H9 (cell line): Measurements from ENCODE around the gene ZNF330. TPM values are rescaled to one million over a fixed set of nuclear protein-coding genes. Genes with fewer than 3 reads are reported as not detected.

Experiments used
- DNase-seq: peaks from one replicate; pipeline ENCODE4 v3.0.0-alpha.2; 2017
- H2AFZ ChIP-seq: one replicate; pipeline ENCODE4 v1.6.1; 2013; ENCODE audit warnings: mild to moderate bottlenecking, low read length, control low read depth, moderate library complexity
- H2AK5ac ChIP-seq: 2 replicates; pipeline ENCODE4 v1.6.1; 2013; ENCODE audit warnings: low read length, control low read depth, mixed read lengths; ENCODE audit not compliant: insufficient read length
- H2BK120ac ChIP-seq: one replicate; pipeline ENCODE4 v1.6.1; 2013; ENCODE audit warnings: low read depth, mild to moderate bottlenecking, low read length, control low read depth, inconsistent platforms; ENCODE audit not compliant: poor library complexity, severe bottlenecking
- H2BK12ac ChIP-seq: 2 replicates; pipeline ENCODE4 v1.6.1; 2013; ENCODE audit warnings: low read length, control low read depth, mixed read lengths, low read depth; ENCODE audit not compliant: insufficient read length
- H2BK15ac ChIP-seq: 2 replicates; pipeline ENCODE4 v1.6.1; 2013; ENCODE audit warnings: low read depth, low read length, control low read depth
- H2BK20ac ChIP-seq: one replicate; pipeline ENCODE4 v1.6.1; 2013; ENCODE audit warnings: low read depth, mild to moderate bottlenecking, low read length, control low read depth, inconsistent platforms; ENCODE audit not compliant: poor library complexity, severe bottlenecking
- H2BK5ac ChIP-seq: 2 replicates; pipeline ENCODE4 v1.6.1; 2013; ENCODE audit warnings: low read length, control low read depth, mixed read lengths; ENCODE audit not compliant: insufficient read length
- H3K14ac ChIP-seq: 2 replicates; pipeline ENCODE4 v1.6.1; 2013; ENCODE audit warnings: low read length, control low read depth; ENCODE audit not compliant: insufficient read depth
- H3K18ac ChIP-seq: 2 replicates; pipeline ENCODE4 v1.6.1; 2013; ENCODE audit warnings: low read depth, mild to moderate bottlenecking, mixed read lengths, low read length, control low read depth; ENCODE audit not compliant: insufficient read length
- H3K23ac ChIP-seq: 2 replicates; pipeline ENCODE4 v1.6.1; 2013; ENCODE audit warnings: low read length, control low read depth, mixed read lengths, low read depth; ENCODE audit not compliant: insufficient read length
- H3K23me2 ChIP-seq: 2 replicates; pipeline ENCODE4 v1.6.1; 2013; ENCODE audit warnings: low read depth, mild to moderate bottlenecking, mixed read lengths, low read length, control low read depth; ENCODE audit not compliant: insufficient read length, poor library complexity, severe bottlenecking
- H3K27ac ChIP-seq: 2 replicates; pipeline ENCODE4 v1.5.1; 2013; ENCODE audit warnings: low read length, control low read depth, mixed read lengths, low read depth; ENCODE audit not compliant: insufficient read length
- H3K27me3 ChIP-seq: 2 replicates; pipeline ENCODE4 v1.6.1; 2013; ENCODE audit warnings: low read length, control low read depth, inconsistent platforms; ENCODE audit not compliant: insufficient read depth
- H3K4ac ChIP-seq: 2 replicates; pipeline ENCODE4 v1.6.1; 2013; ENCODE audit warnings: low read depth, mild to moderate bottlenecking, control low read depth, inconsistent platforms, low read length, moderate library complexity
- H3K4me1 ChIP-seq: 2 replicates; pipeline ENCODE4 v1.6.1; 2013; ENCODE audit warnings: low read length, control low read depth, inconsistent platforms; ENCODE audit not compliant: insufficient read depth
- H3K4me2 ChIP-seq: 2 replicates; pipeline ENCODE4 v1.6.1; 2013; ENCODE audit warnings: low read length, control low read depth, mixed read lengths; ENCODE audit not compliant: insufficient read length, insufficient read depth
- H3K56ac ChIP-seq: 2 replicates; pipeline ENCODE4 v1.6.1; 2013; ENCODE audit warnings: low read depth, mild to moderate bottlenecking, mixed read lengths, low read length, control low read depth; ENCODE audit not compliant: insufficient read length
- H3K79me1 ChIP-seq: 2 replicates; pipeline ENCODE4 v1.6.1; 2013; ENCODE audit warnings: low read depth, mild to moderate bottlenecking, moderate library complexity, low read length, control low read depth, inconsistent platforms; ENCODE audit not compliant: insufficient read depth, poor library complexity, severe bottlenecking
- H3K79me2 ChIP-seq: 2 replicates; pipeline ENCODE4 v1.6.1; 2013; ENCODE audit warnings: low read length, control low read depth, inconsistent platforms; ENCODE audit not compliant: insufficient read depth
- H3K9ac ChIP-seq: 2 replicates; pipeline ENCODE4 v1.6.1; 2013; ENCODE audit warnings: low read length, control low read depth, mixed read lengths; ENCODE audit not compliant: insufficient read length; ENCODE audit errors: extremely low read depth
- H3K9me3 ChIP-seq: one replicate; pipeline ENCODE4 v1.6.1; 2013; ENCODE audit warnings: low read depth, low read length, inconsistent platforms; ENCODE audit not compliant: control insufficient read depth
- H3T11ph ChIP-seq: one replicate; pipeline ENCODE4 v1.6.1; 2013; ENCODE audit warnings: mild to moderate bottlenecking, low read length, control low read depth, inconsistent platforms
- H4K20me1 ChIP-seq: one replicate; pipeline ENCODE4 v1.6.1; 2013; ENCODE audit not compliant: control insufficient read depth, insufficient read length, insufficient read depth
- H4K5ac ChIP-seq: 2 replicates; pipeline ENCODE4 v1.6.1; 2013; ENCODE audit warnings: low read depth, mild to moderate bottlenecking, mixed read lengths, low read length, control low read depth; ENCODE audit not compliant: insufficient read length
- H4K8ac ChIP-seq: replicated peaks from 2 replicates; pipeline ENCODE4 v1.6.1; 2013; ENCODE audit warnings: low read length, control low read depth, mixed read lengths, low read depth; ENCODE audit not compliant: insufficient read length
- H4K91ac ChIP-seq: 2 replicates; pipeline ENCODE4 v1.6.1; 2013; ENCODE audit warnings: low read depth, mild to moderate bottlenecking, moderate library complexity, mixed read lengths, low read length, control low read depth; ENCODE audit not compliant: insufficient read length
- H3K27ac Mint-ChIP-seq, 3 experiments: 2 replicates in 2 of 3; 3 replicates in 1 of 3; pipeline ENCODE4 v1.8.0; 2020 to 2021; ENCODE audit warnings: mixed read lengths in 3 of 3, mild to moderate bottlenecking in 1 of 3, moderate library complexity in 1 of 3
- H3K27me3 Mint-ChIP-seq: 2 replicates; pipeline ENCODE4 v1.8.0; 2021; ENCODE audit warnings: low read depth, mild to moderate bottlenecking, moderate library complexity, mixed read lengths
- H3K36me3 Mint-ChIP-seq, 3 experiments: 2 replicates in 2 of 3; 3 replicates in 1 of 3; pipeline ENCODE4 v1.8.0; 2020 to 2021; ENCODE audit warnings: low read depth in 3 of 3, mixed read lengths in 3 of 3; ENCODE audit not compliant: insufficient read depth in 1 of 3
- H3K4me1 Mint-ChIP-seq, 2 experiments: 2 replicates each; pipeline ENCODE4 v1.8.0; 2020; ENCODE audit warnings: mixed read lengths in 2 of 2
- H3K4me3 Mint-ChIP-seq, 2 experiments: 2 replicates in 1 of 2; 3 replicates in 1 of 2; pipeline ENCODE4 v1.8.0; 2020 to 2021; ENCODE audit warnings: mild to moderate bottlenecking in 2 of 2, mixed read lengths in 2 of 2, moderate library complexity in 1 of 2
- H3K9me3 Mint-ChIP-seq, 2 experiments: 2 replicates in 1 of 2; 3 replicates in 1 of 2; pipeline ENCODE4 v1.8.0; 2020; ENCODE audit warnings: mild to moderate bottlenecking in 2 of 2, mixed read lengths in 2 of 2, moderate library complexity in 1 of 2
- WGBS: extraction: QIAGEN DNeasy Blood & Tissue Kit; methylation state at CpG from one replicate; pipeline ENCODE4 v1.1.7; 2013; ENCODE audit warnings: missing lambda C conversion rate, low lambda C conversion rate, mixed read lengths; ENCODE audit not compliant: insufficient read length; ENCODE audit errors: extremely low coverage; 5-methylcytosine and 5-hydroxymethylcytosine counted together
- total RNA-seq: library from RNA; stranded (reverse); gene quantifications from 2 replicates; pipeline ENCODE4 v1.2.1, GENCODE V29; 2021
- TF ChIP-seq, protein P1 (sequence below): fragments of 200-600 bp; sonication (generic); conservative IDR thresholded peaks from 3 replicates; pipeline ENCODE4 v1.8.0; 2021; ENCODE audit warnings: antibody characterized with exemption, mild to moderate bottlenecking

Gene ZNF330
- total RNA-seq, 1 experiment from 2014 or later, result 32.6 TPM

DNA sequence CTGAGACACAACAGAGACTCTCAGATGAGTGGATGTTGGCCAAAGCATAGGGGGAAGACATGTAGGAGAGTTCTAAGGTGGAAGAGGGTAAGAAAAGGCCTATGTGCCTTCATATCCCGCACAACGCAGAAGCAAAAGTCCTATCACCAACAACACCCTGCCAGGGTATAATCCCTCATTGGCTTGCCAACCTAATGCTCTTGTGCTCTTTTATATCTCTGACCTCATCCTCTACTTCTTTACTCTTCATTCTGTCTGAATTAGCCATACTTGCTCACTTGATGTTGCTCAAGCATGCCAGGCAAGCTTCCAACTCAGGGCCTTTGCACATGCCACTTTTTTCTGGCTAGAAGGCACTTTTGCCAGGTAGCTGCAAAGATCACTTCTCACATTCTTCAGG, 28.1 kb upstream of the ZNF330 start:
- Histone ChIP-seq H3K56ac (no peak overlapping the region), H3K79me1 (no peaks in the 10 kb centered on the region), H2BK15ac (no peak overlapping the region), H3K9ac (no peak overlapping the region), H3K23ac (no peak overlapping the region), H4K91ac (no peak overlapping the region), H4K5ac (no peak overlapping the region), H2BK120ac (no peak overlapping the region), H3K4me2 (no peak overlapping the region), H2AK5ac (no peak overlapping the region), H3K23me2 (no peaks in the 10 kb centered on the region), H3K27ac (no peak overlapping the region), H3K18ac (no peak overlapping the region), H4K20me1 (no peaks in the 10 kb centered on the region), H3K79me2 (no peaks in the 10 kb centered on the region), H3K4ac (no peak overlapping the region), H4K8ac (no peak overlapping the region), H2BK20ac (no peak overlapping the region), H2BK5ac (no peak overlapping the region), H3T11ph (no peak overlapping the region), H3K14ac (no peak overlapping the region), H2BK12ac (no peak overlapping the region), H3K9me3 (no peaks in the 10 kb centered on the region), H3K4me1 (no peaks in the 10 kb centered on the region), H3K27me3 (no peaks in the 10 kb centered on the region), H2AFZ (no peak overlapping the region)
- no peak overlapping the region for H3K4me3 Mint-ChIP-seq
- no peaks in the 10 kb centered on the region for H3K4me1 Mint-ChIP-seq
- TF ChIP-seq, protein P1, sequence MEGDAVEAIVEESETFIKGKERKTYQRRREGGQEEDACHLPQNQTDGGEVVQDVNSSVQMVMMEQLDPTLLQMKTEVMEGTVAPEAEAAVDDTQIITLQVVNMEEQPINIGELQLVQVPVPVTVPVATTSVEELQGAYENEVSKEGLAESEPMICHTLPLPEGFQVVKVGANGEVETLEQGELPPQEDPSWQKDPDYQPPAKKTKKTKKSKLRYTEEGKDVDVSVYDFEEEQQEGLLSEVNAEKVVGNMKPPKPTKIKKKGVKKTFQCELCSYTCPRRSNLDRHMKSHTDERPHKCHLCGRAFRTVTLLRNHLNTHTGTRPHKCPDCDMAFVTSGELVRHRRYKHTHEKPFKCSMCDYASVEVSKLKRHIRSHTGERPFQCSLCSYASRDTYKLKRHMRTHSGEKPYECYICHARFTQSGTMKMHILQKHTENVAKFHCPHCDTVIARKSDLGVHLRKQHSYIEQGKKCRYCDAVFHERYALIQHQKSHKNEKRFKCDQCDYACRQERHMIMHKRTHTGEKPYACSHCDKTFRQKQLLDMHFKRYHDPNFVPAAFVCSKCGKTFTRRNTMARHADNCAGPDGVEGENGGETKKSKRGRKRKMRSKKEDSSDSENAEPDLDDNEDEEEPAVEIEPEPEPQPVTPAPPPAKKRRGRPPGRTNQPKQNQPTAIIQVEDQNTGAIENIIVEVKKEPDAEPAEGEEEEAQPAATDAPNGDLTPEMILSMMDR, result no peak
- WGBS, result no CpG with 5 or more reads among the region's 2 CpGs
- DNase-seq, result no peak
- H3K36me3 Mint-ChIP-seq, result no peaks in the 10 kb centered on the region
- no peak overlapping the region for H3K27ac Mint-ChIP-seq
- peaks cover 3 to 5% of the 10 kb centered on the region in 2 experiments; a peak in 2 of 5 replicates for H3K9me3 Mint-ChIP-seq
- H3K27me3 Mint-ChIP-seq, result peaks cover 10% of the 10 kb centered on the region
